ENCODE results near the gene CHD2.

CHD2 gene

GRCh38 chr15:93070132-93070531 is 170.0 kb downstream of the CHD2 start:
- no peak for DNase-seq (ENCODE audit: low read depth)

DNA sequence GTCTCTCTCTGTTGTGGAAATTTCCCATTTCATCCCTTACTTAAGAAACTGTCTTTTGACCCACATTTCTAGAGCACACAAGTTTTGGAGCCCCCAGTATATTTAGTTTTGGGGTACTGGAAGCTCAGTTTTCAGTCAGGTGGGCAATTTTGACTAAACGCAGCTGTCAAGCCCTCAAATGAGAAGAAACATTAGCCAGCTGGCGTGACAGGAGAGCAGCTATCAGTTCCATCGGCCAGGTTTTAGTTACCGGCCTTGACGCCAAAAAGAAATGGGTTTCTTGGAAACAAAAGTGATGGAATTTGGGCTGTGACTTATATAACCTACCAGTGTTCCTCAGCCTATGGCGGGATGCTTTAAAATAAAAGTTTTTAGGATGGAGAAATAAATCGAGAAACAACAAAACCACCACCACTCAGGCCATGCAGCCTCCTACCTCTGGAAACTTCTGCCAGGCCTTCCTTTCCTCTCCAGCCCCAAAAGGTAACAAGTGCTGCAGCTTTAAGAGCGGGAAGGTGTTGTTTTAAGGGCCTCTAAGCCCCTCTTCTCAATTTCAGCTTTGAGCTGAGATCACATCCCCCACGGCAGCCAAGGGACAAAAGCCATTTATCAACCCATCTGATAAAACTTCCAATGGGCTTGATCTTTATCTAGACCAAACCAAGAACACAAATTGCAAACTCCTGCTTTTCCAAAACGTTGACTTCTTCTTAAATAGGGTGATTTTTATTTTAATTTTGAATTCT is 170.6 kb downstream of the CHD2 start:
- no peak for DNase-seq (ENCODE audit: low read depth)

DNA sequence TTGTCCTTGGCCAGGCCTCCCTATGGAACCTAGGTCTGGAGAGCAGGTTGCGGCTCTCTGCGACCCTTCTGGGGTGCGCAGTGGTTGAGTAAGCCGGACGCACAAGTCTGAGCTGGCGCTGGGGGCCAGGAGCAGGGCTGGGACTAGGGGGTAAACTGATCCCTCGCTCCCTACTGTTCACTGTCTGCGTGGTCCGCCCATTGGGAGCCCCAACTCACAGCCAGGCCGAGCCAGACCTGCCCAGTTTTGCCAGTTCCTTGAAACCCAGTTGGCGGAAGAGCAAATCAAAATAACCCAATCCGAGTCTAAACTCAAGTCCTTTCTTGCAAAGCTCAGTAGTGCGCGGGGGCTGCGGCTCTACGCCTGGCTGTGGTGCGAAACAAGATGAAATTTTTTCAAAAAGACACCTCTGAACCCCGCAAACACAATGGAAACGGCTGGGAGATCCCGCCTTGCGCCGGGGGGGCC is 171.4 kb downstream of the CHD2 start:
- DNase-seq (ENCODE audit: low read depth): no peak

- no peak for DNase-seq (ENCODE audit: low read depth)
These were observed 171.9 kb downstream of the CHD2 start for GRCh38 chr15:93072011-93072410.

DNA sequence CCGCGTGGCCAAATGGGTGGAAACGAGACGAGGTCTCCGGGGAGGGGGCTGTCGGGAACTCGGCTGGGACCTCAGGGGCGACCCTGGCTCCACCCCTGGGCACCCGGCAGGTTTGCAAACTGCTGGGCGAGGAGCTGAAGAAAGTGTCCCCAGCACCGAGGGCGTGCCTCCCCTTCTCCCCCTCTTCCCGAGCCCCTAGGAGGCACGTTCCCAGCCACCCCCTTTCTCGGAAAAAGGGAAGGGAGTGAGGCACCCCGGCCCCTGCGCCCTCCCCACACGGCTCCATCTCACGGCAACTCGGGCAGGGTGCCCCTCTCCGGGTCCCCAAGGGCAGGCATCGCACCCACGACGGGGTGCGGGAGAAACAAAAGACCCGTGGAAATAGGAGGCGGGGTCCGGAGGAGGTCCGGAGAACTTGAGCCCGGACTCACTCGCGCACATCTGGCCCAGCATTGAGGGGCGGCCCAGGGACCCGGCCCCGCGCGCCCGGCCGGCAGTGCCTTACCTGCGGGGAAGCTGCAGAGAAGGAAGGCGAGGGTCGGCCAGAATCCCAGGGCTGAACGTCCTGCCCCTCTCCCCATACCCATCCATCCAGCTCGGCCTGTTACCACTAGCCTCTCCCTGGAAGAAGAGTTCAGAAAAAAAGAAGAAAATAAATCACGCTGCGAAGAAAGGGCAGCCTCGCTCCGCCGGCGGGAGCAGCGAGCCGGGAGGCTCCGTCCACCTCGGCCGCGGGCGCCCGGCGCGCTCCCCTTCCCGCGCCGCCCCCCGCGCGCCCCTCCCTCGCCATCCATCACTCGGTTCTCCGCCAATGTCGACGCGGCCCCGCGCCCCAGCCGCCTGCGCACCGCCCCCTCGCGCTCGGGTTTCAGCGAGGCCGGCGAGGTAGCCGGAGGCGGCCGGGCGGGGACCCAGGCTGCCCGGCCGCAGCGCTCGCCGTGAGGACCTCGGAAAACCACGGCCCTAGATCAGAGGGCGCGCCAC is 172.6 kb downstream of the CHD2 start:
- DNase-seq (ENCODE audit: low read depth): no peak

DNA sequence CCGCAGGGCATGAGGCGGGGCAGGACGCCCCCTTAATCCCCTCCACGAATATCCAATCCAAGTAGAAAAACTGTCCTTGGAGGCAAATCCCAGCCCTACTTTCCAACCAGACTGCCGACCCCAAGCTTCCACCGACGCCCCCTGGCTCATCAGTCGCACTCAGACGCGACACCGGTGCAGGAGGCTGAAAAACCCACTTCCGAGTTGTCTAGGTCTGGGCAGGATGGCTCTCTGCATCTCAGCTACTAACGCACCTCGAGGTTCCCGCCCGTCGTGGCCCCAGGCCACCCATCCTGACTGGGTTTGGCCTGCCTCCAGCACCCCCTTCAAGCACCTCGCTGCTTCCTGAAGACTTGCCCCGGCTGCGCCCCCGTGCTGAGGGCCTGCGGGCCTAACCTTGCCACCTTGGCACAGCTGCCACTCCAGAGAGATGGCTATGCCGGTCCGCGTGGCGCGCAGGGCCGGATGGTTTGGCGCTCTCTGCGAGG is 173.4 kb downstream of the CHD2 start:
- no peak for DNase-seq (ENCODE audit: low read depth)

DNA sequence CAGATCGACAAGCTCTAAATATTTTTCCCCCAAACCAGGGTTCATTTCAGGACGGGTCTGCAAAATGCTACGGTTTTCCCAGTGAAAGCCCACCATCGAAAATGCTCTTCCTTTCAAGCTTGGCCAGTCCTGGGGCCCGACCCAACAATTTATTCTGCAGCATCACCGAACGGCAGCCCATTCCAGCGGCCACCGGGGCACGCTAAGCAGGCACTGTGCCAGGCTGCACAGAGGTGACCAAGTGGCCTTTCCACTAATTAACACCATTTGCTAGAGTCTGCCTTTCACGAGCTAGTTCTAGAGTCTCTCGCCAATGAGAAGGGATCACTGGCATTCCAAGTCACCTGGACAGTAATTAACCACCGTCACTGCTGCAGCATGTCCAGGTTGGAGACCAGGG is 174.5 kb downstream of the CHD2 start:
- DNase-seq (ENCODE audit: low read depth): no peak

- DNase-seq (ENCODE audit: low read depth): no peak
These were observed 176.1 kb downstream of the CHD2 start for GRCh38 chr15:93076217-93076616.

DNA sequence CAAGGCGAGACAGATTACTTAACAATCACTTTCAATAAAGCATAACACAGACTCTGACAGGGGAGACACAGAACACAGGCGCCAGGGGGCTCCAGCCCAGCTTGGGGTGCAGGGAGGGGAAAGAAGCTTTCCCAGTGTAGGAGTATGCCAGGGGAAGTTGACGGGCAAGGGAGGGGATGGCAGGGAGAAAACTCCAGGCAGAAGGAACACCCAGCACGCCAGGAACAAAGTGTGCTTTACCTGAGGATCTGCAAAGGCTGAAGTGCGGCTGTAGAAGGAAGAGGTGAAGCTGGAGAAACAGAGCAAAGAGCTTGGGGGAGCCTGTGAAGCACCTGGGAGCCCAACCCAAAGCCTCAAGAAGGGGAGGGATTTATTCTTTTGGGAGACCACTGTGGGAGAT is 176.8 kb downstream of the CHD2 start:
- DNase-seq (ENCODE audit: low read depth): no peak
